Measurements from ENCODE around the gene TREX2. TPM values are rescaled to one million over a fixed set of nuclear protein-coding genes. Genes with fewer than 3 reads are reported as not detected.
A peak's percentile ranks its signal among the peaks of the same experiment; 100 is the strongest.

The TREX2 gene
- total and polyA plus RNA-seq, 10 of the 15 experiments (the other 5 are each of a cell fraction or from before 2014, with no cell fraction given): 0.09 to 0.97 (median 0.60) TPM; not detected in 3

DNA sequence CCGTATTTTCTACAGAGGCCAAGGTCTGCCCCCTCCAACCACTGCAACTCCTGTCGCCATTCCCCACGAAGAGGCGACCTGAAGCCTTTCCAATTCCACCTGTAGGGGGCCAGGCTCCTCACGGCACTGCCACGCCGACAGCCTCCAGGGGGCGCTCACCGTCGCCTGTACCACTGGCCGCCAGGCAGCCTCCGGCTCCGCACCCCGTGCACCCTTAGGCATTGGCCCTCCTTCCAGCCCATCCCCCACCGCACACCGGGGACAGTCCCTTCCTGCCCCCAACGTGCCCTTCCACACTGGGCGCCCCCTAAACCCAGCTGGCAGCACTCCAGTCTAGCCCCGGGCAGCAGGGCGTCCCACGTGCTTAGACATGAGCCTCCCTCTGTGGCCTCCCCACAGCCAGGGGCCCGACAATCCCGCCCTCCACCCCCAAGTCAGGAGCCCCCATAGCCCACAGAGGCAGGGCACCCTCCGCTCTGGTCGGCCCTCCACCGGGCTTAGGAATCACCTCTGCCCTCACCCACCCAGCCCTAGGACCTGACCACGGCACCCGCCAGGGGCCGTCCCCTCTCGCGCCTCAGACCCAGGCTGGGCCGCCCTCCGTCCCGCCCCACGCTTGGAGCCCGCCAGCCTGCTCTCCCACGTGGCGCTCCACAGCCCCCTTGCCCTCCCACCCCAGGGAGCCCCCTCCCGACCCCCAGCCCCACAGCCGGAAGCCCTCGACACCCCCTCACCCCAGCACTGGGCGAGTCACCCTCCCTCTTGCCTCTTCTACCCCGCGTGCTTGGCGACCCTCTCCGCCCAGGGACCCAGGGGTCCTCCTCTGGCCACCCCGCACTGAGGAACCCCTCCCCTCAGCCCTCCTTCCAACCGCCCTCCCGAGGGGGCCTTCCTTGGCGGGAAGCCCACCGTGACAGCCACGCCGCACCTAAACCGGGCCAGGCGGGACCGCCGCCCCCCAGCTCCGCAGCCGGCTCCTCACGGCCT lies 45.4 kb downstream of the TREX2 start (continued):
- TF ChIP-seq, protein P1, sequence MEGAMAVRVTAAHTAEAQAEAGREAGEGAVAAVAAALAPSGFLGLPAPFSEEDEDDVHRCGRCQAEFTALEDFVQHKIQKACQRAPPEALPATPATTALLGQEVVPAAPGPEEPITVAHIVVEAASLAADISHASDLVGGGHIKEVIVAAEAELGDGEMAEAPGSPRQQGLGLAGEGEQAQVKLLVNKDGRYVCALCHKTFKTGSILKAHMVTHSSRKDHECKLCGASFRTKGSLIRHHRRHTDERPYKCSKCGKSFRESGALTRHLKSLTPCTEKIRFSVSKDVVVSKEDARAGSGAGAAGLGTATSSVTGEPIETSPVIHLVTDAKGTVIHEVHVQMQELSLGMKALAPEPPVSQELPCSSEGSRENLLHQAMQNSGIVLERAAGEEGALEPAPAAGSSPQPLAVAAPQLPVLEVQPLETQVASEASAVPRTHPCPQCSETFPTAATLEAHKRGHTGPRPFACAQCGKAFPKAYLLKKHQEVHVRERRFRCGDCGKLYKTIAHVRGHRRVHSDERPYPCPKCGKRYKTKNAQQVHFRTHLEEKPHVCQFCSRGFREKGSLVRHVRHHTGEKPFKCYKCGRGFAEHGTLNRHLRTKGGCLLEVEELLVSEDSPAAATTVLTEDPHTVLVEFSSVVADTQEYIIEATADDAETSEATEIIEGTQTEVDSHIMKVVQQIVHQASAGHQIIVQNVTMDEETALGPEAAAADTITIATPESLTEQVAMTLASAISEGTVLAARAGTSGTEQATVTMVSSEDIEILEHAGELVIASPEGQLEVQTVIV (IDR thresholded peaks at IDR 0.05; ENCODE audit: borderline replicate concordance, partially characterized antibody): no peak
- TF ChIP-seq SMC3 (IDR thresholded peaks at IDR 0.05; ENCODE audit: borderline replicate concordance, low read length): peak; percentile 42; the same call in 1 of the 2 replicates
- peak; percentile 64; the same call in 1 of the 2 replicates for TF ChIP-seq YY1 (IDR thresholded peaks at IDR 0.05; ENCODE audit: low read depth, low read length)
- no peak for TF ChIP-seq RAD51 (IDR thresholded peaks at IDR 0.05)
- TF ChIP-seq CHD4 (IDR thresholded peaks at IDR 0.05): no peak
- TF ChIP-seq, protein P2, sequence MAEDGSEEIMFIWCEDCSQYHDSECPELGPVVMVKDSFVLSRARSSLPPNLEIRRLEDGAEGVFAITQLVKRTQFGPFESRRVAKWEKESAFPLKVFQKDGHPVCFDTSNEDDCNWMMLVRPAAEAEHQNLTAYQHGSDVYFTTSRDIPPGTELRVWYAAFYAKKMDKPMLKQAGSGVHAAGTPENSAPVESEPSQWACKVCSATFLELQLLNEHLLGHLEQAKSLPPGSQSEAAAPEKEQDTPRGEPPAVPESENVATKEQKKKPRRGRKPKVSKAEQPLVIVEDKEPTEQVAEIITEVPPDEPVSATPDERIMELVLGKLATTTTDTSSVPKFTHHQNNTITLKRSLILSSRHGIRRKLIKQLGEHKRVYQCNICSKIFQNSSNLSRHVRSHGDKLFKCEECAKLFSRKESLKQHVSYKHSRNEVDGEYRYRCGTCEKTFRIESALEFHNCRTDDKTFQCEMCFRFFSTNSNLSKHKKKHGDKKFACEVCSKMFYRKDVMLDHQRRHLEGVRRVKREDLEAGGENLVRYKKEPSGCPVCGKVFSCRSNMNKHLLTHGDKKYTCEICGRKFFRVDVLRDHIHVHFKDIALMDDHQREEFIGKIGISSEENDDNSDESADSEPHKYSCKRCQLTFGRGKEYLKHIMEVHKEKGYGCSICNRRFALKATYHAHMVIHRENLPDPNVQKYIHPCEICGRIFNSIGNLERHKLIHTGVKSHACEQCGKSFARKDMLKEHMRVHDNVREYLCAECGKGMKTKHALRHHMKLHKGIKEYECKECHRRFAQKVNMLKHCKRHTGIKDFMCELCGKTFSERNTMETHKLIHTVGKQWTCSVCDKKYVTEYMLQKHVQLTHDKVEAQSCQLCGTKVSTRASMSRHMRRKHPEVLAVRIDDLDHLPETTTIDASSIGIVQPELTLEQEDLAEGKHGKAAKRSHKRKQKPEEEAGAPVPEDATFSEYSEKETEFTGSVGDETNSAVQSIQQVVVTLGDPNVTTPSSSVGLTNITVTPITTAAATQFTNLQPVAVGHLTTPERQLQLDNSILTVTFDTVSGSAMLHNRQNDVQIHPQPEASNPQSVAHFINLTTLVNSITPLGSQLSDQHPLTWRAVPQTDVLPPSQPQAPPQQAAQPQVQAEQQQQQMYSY (CRISPR knock-in tag; IDR thresholded peaks at IDR 0.05): no peak
- no peak for TF ChIP-seq CEBPB (IDR thresholded peaks at IDR 0.05; ENCODE audit: borderline replicate concordance in 1 of 2, low read depth in 2 of 2, low read length in 2 of 2)
- no peak for TF ChIP-seq PAX8 (IDR thresholded peaks at IDR 0.05)
- TF ChIP-seq SMAD5 (IDR thresholded peaks at IDR 0.05; ENCODE audit: low read depth): no peak
- TF ChIP-seq ZBTB33 (IDR thresholded peaks at IDR 0.05): no peak
- TF ChIP-seq BHLHE40 (IDR thresholded peaks at IDR 0.05; ENCODE audit: borderline replicate concordance in 1 of 2, low read depth in 2 of 2, low read length in 1 of 2): peak in 1 of 2 experiments; percentile 13; a peak in 1 of 4 replicates
- TF ChIP-seq RAD21 (IDR thresholded peaks at IDR 0.05; ENCODE audit: insufficient read depth, low read depth, low read length): peak; percentile 26; the same call in 1 of the 2 replicates
- no peak for TF ChIP-seq MTA2 (IDR thresholded peaks at IDR 0.05; ENCODE audit: low read depth)
- TF ChIP-seq DPF2 (IDR thresholded peaks at IDR 0.05): no peak
- no peak for TF ChIP-seq ATF7 (IDR thresholded peaks at IDR 0.05; ENCODE audit: low read depth)
- TF ChIP-seq IKZF2 (IDR thresholded peaks at IDR 0.05): no peak
- TF ChIP-seq CBX5 (IDR thresholded peaks at IDR 0.05; ENCODE audit: low read depth): no peak
- no peak for TF ChIP-seq ZNF24 (IDR thresholded peaks at IDR 0.05)
